HG03045 (cell line): ENCODE results near the gene TMEM125.

ENCODE experiments used
- ATAC-seq: cut with Tn5 transposase; IDR thresholded peaks from one replicate; pipeline ENCODE4 v1.9.1; 2021; ENCODE audit warnings: mild to moderate bottlenecking, moderate library complexity; ENCODE audit not compliant: unreplicated experiment

TMEM125 gene

DNA sequence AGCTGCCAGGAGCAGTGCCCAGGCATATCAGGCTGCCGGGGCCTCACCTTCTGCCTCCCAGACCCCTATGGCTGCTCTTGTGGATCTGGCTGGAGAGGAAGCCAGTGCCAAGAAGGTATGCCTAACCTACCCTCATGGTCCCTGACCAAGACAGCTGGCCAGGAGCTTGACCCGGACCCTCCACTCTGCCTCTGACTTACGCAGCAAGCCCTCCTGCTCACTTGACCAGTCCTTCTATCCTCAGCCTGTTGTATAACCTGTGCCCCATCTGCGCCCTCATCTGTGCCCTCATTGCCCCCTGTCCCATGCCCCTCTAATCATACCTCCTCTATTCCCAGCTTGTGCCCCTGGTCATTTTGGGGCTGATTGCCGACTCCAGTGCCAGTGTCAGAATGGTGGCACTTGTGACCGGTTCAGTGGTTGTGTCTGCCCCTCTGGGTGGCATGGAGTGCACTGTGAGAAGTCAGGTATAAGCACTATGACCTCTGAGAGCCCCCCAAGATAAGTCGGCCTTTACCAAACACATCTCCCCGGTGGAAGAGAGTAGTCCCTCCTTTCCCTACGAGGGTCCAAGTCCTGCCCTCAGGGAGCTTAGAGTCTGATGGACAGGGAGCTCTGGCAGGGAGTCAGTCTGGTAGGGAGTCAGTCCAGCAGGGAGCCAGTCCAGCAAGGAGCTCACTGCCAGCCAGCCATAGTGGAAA is 37.8 kb downstream of the TMEM125 start:
- no peak for ATAC-seq

DNA sequence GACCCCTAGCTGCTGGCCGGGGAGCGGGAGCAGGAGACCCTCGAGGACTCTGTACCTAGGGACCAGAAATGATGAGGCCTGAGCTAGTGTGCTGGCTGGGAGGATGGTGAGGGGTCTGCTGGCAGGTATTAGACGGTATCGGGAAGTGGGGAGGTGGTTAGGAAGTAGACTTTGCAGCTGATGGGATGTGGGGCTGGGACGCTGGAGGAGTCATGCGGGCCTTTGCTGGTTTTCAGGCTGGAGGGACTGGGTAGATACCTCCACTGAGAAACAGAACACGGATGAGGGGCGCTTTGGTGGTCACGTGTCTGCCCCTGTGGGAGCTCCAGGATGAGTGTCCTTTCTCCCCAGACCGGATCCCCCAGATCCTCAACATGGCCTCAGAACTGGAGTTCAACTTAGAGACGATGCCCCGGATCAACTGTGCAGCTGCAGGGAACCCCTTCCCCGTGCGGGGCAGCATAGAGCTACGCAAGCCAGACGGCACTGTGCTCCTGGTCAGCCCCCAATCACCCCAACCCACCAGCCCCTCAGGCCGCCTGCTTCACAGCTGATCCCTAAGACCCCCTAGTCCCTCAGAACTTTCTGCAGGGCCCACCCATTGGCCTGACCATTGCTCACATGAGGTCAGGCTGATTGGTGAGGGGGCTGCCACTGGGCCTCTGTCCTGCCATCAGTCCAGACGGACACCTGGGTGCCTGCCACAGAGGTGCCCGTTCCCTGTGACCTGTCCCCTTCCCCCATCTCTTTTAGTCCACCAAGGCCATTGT is 39.0 kb downstream of the TMEM125 start:
- no peak for ATAC-seq

DNA sequence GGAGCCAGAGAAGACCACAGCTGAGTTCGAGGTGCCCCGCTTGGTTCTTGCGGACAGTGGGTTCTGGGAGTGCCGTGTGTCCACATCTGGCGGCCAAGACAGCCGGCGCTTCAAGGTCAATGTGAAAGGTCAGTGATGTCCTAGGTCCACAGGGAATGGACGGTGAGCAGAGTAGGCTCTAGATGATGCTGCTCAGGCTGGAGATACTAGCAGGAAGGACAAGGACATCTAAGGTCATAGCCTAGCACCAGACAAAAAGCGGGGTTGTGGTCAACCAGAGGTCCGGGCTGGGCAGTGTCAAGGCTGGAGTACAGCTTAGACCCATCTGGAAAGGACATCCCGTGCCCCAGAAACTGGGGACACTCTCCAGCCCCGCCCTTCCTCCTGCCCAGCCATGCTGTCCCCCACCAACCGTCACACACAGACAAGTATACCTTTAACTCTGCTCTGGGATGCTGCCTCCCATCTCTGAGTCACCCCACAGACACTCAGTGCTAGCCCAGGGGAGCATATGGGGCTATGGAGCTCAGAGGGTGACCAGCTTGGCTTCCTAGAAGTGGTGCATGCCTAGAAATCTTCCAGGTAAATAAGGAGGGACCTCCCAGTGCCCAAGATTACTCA is 39.7 kb downstream of the TMEM125 start:
- no peak for ATAC-seq

DNA sequence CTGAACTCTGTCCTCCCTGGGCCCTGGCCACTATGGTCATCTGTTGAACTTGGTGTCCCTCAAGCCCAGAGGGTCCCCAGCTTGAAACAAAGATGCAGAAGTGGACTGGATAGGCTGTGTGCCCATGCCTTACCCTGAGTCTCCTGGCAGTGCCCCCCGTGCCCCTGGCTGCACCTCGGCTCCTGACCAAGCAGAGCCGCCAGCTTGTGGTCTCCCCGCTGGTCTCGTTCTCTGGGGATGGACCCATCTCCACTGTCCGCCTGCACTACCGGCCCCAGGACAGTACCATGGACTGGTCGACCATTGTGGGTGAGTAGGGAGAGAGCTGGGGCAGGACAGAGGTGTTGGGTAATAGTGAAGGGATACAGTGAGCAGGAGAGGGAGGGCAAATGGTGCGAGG is 41.7 kb downstream of the TMEM125 start:
- no peak for ATAC-seq

DNA sequence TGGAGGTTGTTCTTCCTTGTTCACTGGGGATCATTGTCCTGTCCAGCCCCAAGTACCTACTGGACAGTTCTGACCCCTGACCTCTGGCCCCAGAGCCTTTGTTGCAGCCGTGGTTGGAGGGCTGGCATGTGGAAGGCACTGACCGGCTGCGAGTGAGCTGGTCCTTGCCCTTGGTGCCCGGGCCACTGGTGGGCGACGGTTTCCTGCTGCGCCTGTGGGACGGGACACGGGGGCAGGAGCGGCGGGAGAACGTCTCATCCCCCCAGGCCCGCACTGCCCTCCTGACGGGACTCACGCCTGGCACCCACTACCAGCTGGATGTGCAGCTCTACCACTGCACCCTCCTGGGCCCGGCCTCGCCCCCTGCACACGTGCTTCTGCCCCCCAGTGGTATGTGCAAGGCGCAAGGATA is 42.4 kb downstream of the TMEM125 start:
- no peak for ATAC-seq

DNA sequence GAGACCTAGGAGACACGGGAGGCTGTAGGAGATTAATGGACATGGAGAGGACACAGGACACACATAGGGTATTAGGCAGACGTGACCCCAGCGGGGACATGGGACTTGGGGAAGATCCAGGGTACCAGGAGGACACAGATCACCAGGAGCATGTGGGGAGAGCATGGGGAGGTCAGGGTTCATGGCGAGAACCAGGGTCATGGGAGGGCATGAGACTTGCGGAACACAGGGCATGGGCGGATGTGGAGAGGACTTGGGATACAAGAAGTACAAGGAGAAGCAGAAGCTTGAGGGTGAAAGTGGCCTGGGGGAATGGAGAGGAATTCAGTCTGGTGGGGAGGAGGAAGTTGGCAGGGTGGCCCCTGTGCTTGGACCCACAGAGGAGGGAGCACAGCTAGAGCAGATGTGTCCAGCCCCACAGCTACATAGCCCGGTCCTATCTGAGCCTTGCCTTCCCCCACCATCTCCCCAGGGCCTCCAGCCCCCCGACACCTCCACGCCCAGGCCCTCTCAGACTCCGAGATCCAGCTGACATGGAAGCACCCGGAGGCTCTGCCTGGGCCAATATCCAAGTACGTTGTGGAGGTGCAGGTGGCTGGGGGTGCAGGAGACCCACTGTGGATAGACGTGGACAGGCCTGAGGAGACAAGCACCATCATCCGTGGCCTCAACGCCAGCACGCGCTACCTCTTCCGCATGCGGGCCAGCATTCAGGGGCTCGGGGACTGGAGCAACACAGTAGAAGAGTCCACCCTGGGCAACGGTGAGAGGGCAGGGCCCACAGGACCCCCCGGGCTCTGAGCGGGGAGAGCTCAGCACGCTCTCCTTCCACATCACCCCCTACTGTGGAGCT is 43.1 kb downstream of the TMEM125 start:
- ATAC-seq = no peak

DNA sequence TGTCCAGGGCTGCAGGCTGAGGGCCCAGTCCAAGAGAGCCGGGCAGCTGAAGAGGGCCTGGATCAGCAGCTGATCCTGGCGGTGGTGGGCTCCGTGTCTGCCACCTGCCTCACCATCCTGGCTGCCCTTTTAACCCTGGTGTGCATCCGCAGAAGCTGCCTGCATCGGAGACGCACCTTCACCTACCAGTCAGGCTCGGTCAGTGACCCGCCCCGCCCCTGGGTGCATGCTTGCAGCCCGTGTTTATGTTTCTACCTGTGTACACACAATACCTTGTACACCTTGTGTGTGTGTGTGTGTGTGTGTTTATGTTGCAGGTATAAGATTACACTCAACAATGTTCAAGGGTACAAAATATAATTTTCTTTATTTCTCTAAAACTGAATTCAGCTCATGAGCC is 44.0 kb downstream of the TMEM125 start:
- no peak for ATAC-seq

DNA sequence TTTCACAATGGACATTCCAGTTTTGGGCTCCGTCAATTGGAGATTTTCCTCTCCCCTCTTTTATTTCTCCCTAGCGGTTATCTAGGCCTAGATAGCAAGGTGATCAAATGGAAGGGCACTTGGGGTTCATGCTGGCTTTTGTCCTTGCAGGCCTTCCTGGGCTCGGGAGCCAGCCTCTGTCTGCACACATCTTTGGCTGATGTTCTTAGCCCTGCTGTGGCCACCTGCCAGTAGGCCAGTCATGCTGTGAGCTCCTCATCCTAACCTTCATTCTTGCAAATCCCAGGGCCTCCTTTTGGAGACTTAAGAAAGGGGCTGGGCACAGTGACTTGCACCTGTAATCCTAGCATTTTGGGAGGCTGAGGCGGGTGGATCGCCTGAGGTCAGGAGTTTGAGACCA is 44.5 kb downstream of the TMEM125 start:
- ATAC-seq = no peak

DNA sequence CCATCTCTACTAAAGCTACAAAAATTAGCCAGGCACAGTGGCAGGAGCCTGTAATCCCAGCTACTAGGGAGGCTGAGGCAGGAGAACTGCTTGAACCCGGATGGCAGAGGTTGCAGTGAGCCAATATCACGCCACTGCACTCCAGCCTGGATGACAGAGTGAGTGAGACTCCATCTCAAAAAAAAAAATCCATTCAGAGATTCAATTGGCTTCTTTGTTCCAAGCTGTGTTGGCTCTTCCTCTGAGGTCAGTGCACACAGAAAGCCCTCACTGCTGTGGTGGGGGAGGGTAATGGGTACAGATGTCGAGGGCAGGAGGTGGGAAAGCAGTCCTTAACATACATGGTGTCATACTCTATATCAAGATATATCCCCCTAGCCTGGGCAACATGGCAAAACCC is 45.7 kb downstream of the TMEM125 start:
- ATAC-seq = no peak

DNA sequence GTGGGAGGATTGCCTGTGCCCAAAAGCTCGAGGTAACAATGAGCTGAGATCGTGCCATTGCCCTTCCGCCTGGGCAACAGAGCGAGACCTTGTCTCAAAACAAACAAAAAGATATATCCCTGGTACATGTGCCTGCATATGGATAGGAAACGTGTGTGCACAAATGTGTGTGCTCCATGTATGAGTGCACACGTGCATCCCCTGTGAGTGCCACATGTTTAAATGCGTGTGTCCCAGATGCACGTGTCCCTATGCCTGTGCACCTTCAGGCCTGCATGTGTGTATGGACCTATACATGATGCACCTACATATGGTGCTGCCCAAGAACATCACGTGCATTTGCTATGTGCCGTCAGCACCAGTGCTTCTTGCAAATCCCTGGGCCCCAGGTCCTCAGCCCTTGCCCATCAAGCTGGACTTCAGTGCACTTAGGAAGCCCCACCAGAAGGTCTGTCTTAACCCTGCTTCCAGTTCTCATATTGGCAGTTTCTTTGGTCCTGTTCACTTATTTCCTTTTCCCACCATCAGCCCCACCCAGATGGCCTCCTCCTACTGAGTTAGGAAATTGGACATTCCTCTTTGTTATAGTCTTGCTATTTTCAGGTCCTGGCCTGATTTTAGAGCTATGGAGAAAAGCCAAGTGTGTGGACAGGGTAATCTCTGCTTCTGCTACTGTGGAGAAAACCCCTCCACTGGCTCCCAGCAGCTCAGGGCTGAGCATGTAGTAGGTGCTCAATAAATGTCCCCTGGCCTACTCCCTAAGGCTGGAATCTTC is 46.4 kb downstream of the TMEM125 start:
- no peak for ATAC-seq

DNA sequence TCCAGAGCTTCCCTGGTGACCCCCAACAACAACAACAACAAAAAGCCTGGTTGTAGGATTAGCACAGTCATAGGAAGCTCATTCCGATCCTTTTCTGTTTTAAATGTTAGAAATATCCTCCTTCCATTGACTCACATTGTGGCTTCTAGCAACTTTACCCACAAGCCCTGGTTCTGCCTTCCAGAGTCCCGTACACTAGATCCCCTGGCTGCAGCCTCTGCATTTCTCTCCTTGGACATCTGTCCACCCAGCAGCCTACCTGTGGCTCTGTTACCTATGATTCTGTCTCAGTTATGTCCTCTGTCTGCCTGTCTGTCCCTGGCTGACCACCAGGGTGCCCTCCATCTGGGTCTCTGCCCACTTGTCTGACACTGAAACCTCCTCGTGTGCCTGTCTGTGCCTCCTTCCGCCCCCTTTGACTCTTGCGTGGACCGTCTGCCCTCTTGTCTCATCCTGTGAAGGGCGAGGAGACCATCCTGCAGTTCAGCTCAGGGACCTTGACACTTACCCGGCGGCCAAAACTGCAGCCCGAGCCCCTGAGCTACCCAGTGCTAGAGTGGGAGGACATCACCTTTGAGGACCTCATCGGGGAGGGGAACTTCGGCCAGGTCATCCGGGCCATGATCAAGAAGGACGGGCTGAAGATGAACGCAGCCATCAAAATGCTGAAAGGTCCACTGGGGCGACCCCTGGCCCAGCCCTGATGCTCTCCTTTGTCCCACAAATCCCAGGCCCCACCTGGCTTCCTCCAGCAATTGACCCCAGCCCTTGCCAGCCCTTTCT is 47.1 kb downstream of the TMEM125 start:
- no peak for ATAC-seq

DNA sequence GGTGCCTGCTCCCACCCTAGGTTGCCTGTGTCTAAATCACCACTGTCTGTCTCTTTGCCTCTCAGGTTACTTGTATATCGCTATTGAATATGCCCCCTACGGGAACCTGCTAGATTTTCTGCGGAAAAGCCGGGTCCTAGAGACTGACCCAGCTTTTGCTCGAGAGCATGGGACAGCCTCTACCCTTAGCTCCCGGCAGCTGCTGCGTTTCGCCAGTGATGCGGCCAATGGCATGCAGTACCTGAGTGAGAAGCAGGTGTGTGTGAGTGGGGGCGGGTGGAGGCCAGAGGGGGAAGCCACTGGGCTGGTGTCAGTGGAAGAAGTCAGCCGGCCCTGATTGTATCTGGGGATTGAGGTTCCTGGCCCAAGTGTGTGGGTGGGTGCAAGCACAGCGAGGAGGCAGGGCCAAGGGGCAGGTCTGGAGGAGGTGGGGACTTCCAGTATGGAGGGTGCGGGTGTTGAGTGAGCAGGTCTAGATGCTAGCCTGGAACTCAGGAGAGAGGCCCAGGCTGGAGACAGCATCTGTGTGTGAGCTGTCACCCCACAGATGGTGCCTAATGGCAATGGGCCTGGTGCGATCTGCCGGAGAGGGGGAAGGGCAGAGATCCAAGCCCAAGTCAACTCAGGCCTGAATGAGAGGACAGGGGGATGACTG is 48.2 kb downstream of the TMEM125 start:
- no peak for ATAC-seq

DNA sequence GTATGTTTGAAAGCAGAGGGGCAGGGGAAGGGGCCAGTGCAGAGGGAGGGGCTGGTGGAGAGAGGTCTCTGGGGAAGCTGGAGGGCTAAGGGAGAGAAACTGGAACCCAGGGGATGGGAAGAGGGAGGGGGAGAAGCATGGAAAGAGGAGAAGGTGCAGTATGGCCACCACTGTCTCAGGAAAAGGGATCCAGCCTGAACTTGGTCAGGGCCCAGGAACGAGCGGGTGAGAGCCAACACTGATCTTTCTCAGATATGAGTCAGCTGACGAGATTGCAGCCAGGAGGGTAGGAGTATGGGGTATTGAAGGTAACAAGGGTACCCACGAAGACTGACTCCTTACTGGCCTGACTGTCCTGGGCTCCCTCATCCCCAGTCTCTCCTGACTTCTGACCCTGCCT is 49.0 kb downstream of the TMEM125 start:
- ATAC-seq = no peak

DNA sequence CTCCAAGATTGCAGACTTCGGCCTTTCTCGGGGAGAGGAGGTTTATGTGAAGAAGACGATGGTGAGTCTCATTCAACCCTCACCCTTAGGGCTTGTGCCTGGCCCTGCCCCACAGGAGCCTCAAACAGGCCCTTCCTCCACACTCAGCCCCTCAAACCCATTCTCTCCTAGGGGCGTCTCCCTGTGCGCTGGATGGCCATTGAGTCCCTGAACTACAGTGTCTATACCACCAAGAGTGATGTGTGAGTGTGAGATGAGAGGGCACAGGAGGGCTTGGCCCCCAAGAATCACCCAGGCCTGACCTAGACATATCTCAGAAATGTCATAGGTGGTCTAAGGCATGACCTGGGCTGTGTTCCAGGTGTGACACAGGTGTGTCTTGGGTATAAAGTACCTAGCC is 49.5 kb downstream of the TMEM125 start:
- no peak for ATAC-seq

DNA sequence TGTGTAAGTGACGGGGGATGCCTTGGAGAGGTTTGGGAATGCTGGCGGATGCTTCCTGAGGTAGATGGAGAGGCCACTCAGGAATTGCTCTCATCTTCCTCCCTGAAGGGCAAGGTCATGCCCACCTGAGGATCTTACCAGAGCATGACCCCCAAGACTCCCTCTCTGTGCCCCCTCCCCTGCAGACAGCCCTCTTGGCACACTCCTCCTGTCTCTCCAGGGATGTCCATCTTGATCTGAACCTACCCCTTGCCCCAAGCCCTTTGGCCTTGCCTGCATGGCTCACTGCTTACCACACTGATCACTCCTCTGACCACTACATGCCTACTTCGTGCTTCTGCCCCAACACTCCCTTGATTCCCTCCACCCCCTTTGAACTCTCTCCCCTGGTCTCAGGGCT is 50.0 kb downstream of the TMEM125 start:
- no peak for ATAC-seq

DNA sequence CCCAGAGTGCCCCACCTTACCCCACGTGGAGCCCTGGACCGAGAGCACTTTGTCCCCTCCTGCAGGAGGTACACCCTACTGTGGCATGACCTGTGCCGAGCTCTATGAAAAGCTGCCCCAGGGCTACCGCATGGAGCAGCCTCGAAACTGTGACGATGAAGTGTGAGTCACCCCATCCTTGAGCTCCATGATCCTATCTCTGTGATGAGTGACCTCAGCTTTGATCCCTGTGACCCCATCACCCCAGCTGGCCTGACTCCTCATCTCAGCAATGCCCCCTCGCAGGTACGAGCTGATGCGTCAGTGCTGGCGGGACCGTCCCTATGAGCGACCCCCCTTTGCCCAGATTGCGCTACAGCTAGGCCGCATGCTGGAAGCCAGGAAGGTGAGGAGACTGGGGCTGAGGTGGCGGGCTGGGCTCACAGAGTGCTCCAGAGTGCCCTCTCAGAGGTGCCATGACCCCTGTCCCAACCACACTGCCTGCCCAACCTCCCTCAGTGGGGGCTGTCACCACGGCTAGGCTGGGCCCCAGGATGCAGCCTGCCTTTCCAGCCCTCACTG is 51.6 kb downstream of the TMEM125 start:
- ATAC-seq = no peak

DNA sequence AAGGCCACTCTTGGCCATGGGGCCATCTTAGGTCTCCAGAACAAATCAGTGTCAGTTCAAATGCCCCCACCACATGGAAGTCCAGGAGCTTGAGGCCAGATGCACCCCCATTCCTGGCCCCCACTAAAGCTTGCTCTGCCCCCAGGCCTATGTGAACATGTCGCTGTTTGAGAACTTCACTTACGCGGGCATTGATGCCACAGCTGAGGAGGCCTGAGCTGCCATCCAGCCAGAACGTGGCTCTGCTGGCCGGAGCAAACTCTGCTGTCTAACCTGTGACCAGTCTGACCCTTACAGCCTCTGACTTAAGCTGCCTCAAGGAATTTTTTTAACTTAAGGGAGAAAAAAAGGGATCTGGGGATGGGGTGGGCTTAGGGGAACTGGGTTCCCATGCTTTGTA is 52.7 kb downstream of the TMEM125 start:
- no peak for ATAC-seq
